ENCODE measurements around the gene ISL2.

Gene ISL2

DNA sequence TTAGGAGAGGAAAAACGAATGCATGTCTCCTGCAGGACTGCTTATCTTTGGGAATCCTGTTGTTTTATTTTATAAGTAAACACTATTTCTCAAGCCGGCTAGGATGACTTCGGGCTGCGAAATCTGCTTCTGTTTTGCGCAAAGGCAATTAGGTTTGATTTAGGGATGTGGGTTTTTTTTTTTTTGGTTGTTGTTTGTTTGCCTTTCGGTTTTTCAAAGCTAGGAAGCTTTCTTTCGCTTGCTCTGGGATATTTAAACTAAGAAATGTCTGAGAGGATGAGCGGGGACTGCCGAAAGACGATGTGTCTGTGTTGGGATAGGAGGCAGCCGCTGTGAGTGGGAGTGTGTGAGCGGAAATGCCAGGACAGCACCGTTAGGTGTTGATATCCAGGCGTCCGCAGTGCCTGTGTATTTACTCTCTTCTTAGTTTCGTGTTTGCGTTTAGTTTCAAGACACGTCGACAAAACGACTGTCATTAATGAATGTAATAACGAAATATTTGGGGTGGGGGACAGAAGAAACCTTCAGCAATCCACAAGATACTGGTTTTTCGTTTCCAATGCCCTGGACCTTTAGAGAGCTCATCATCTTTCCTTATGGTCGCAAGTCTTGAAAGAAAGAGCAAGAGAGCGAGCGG lies 604 bp downstream of the ISL2 start:
- Histone ChIP-seq H3K36me3 (ENCODE audit: control insufficient read depth in 2 of 2, insufficient read depth in 2 of 2, low read length in 2 of 2) (no peaks in the 10 kb centered on the region), H3K4me3 (ENCODE audit: low read length in 2 of 2) (peak overlapping the region; percentile 86 to 93), H3K27me3 (ENCODE audit: control insufficient read depth in 1 of 2, insufficient read depth in 2 of 2, low read length in 2 of 2) (peaks cover 0 to 9% of the 10 kb centered on the region in 2 donors), H3K4me1 (ENCODE audit: control insufficient read depth, insufficient read depth, low read length) (peaks cover 46% of the 10 kb centered on the region), H3K9me3 (ENCODE audit: control insufficient read depth in 2 of 2, low read length in 2 of 2) (no peaks in the 10 kb centered on the region), H3K27ac (ENCODE audit: low read length) (peak overlapping the region; percentile 93), H3K9ac (ENCODE audit: low read length in 2 of 2) (peak overlapping the region; percentile 68 to 78)

DNA sequence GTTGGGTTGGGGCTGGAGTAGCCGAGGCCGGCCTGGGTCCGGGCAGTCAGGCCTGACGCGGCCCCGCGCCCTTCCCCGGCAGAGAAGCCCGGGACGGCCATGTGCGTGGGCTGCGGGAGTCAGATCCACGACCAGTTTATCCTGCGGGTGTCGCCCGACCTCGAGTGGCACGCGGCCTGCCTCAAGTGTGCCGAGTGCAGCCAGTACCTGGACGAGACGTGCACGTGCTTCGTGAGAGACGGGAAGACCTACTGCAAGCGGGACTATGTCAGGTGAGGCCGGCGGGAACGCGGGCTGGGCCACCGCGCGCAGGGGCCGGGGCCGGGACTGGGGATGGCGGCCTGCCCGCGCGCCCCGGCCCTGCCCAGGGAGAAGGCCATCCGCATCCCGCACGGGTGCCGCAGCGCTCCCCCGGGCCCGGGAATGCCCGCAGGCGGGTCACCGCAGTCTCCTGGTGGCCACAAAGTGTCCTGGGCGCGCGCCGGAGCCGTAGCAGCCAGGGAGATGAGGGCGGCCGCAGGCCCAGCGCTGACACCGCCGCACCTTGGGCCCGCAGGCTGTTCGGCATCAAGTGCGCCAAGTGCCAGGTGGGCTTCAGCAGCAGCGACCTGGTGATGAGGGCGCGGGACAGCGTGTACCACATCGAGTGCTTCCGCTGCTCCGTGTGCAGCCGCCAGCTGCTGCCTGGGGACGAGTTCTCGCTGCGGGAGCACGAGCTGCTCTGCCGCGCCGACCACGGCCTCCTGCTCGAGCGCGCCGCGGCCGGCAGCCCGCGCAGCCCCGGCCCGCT lies 1.3 kb downstream of the ISL2 start:
- no peaks in the 10 kb centered on the region for H3K36me3 ChIP-seq (ENCODE audit: control insufficient read depth in 2 of 2, insufficient read depth in 2 of 2, low read length in 2 of 2)
- peak overlapping the region; percentile 68 to 78 for H3K9ac ChIP-seq (ENCODE audit: low read length in 2 of 2)
- peak overlapping the region; percentile 86 to 93 for H3K4me3 ChIP-seq (ENCODE audit: low read length in 2 of 2)
- H3K27ac ChIP-seq (ENCODE audit: low read length), result peak overlapping the region; percentile 93
- peaks cover 52% of the 10 kb centered on the region for H3K4me1 ChIP-seq (ENCODE audit: control insufficient read depth, insufficient read depth, low read length)
- peaks cover 0 to 9% of the 10 kb centered on the region in 2 donors for H3K27me3 ChIP-seq (ENCODE audit: control insufficient read depth in 1 of 2, insufficient read depth in 2 of 2, low read length in 2 of 2)
- H3K9me3 ChIP-seq (ENCODE audit: control insufficient read depth in 2 of 2, low read length in 2 of 2), result no peaks in the 10 kb centered on the region

DNA sequence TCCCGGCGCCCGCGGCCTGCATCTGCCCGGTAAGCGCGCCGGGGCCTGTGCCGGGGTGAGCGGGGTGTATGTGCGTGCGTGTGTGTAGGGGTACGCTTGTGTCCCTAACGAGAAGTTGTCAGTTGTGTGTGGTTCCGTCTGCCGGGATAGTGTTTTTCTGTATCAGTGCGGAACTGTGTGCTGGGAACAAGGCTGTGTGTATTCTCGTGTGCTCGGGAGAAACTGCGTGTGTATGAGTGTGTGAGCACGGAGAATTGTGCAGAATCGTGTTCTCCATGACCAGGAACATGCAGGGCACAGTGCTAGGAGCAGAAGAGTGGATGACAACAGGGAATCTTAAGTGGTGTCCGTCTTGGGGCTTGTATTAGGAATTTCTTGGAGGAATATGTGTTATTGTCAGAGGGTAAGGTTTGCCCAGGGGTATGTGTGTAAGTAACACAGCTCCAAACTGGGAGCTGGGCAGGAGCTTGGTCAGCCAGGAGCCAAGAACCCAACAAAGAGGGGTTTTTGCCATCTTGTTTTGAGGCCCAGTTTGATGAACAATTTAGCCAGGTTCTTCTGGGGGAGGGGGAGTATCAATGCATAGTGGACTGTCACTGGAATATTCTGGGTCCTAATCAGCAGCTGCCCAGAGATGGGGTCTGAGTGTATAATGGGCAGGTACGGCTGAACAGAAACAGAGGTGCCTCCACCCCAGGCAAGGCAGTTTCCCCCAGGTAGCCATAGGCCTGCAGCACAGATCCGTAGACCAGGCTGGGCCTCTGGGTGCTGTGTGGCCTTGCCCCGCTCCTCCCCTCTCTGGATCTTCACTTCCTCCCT lies 2.1 kb downstream of the ISL2 start:
- Histone ChIP-seq H3K27ac (ENCODE audit: low read length) (peak overlapping the region; percentile 93), H3K9me3 (ENCODE audit: control insufficient read depth in 2 of 2, low read length in 2 of 2) (no peaks in the 10 kb centered on the region), H3K36me3 (ENCODE audit: control insufficient read depth in 2 of 2, insufficient read depth in 2 of 2, low read length in 2 of 2) (no peaks in the 10 kb centered on the region), H3K4me3 (ENCODE audit: low read length in 2 of 2) (peak overlapping the region; percentile 86 to 93), H3K27me3 (ENCODE audit: control insufficient read depth in 1 of 2, insufficient read depth in 2 of 2, low read length in 2 of 2) (peaks cover 0 to 9% of the 10 kb centered on the region in 2 donors), H3K9ac (ENCODE audit: low read length in 2 of 2) (peak overlapping the region; percentile 68 to 75), H3K4me1 (ENCODE audit: control insufficient read depth, insufficient read depth, low read length) (peaks cover 57% of the 10 kb centered on the region)

DNA sequence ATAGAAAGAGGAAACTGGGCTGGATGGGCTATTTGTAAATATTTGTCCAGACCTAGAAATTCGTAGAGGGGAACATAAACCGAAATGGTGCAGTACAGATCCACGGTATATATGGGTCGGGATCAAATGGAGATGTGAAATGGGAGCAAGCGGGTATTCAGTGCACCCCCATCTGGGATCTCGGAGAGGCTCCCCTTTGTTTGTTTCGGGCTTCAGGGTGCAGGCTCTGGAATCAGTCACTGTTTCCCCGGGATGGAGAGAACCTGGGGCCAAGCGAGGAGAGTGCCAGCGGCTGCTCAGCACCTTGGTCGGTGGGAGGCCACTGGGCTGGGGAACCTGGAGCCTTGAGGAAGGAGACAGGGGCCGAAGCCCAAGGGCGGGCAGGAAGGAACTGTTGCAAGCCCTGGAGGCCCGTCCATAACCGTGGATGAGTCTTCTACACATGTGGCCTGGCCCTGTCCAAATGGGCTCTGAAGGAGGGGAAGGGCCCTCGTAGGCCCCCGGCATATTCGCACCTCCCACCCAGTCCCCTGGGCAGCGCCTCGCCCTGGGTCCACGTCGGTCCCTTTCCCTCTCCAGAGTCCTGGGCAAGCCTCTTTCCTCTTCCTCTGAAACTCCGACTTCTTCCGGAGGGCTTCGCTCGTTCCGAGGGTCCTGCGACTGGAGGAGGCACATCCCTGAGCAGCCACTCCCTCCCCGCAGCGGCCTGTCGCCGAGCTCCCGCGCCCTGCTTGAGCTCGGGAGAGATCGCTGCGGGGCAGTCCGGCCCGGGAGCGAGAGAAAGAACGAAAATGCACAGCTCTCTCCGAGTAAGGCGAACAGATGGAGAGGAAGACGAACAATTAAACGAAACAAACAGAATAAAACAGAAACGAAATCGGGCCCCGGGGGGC lies 3.0 kb downstream of the ISL2 start:
- Histone ChIP-seq H3K4me3 (ENCODE audit: low read length in 2 of 2) (peak overlapping the region; percentile 86 to 93), H3K27me3 (ENCODE audit: control insufficient read depth in 1 of 2, insufficient read depth in 2 of 2, low read length in 2 of 2) (peaks cover 0 to 7% of the 10 kb centered on the region in 2 donors), H3K36me3 (ENCODE audit: control insufficient read depth in 2 of 2, insufficient read depth in 2 of 2, low read length in 2 of 2) (no peaks in the 10 kb centered on the region), H3K27ac (ENCODE audit: low read length) (peak overlapping the region; percentile 93), H3K9ac (ENCODE audit: low read length in 2 of 2) (peak overlapping the region; percentile 68 to 75), H3K4me1 (ENCODE audit: control insufficient read depth, insufficient read depth, low read length) (peaks cover 60% of the 10 kb centered on the region), H3K9me3 (ENCODE audit: control insufficient read depth in 2 of 2, low read length in 2 of 2) (no peaks in the 10 kb centered on the region)

DNA sequence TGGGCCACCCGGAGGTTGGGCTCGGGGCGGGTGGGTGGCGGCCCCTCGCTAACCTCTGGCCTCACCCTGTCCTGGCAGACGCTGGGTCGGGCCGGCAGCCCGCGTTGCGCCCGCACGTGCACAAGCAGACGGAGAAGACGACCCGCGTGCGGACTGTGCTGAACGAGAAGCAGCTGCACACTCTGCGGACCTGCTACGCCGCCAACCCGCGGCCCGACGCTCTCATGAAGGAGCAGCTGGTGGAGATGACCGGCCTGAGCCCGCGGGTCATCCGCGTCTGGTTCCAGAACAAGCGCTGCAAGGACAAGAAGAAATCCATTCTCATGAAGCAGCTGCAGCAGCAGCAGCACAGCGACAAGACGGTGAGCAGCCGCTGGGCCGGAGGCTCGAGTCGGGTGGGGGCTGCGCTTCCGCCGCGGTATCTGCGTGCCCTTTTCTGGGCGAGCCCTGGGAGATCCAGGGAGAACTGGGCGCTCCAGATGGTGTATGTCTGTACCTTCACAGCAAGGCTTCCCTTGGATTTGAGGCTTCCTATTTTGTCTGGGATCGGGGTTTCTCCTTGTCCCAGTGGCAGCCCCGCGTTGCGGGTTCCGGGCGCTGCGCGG lies 3.7 kb downstream of the ISL2 start:
- peak overlapping the region; percentile 93 for H3K27ac ChIP-seq (ENCODE audit: low read length)
- no peaks in the 10 kb centered on the region for H3K36me3 ChIP-seq (ENCODE audit: control insufficient read depth in 2 of 2, insufficient read depth in 2 of 2, low read length in 2 of 2)
- peak overlapping the region; percentile 86 to 93 for H3K4me3 ChIP-seq (ENCODE audit: low read length in 2 of 2)
- no peaks in the 10 kb centered on the region for H3K9me3 ChIP-seq (ENCODE audit: control insufficient read depth in 2 of 2, low read length in 2 of 2)
- peaks cover 0 to 7% of the 10 kb centered on the region in 2 donors for H3K27me3 ChIP-seq (ENCODE audit: control insufficient read depth in 1 of 2, insufficient read depth in 2 of 2, low read length in 2 of 2)
- H3K9ac ChIP-seq (ENCODE audit: low read length in 2 of 2), result peak overlapping the region; percentile 29 to 68
- H3K4me1 ChIP-seq (ENCODE audit: control insufficient read depth, insufficient read depth, low read length), result peaks cover 61% of the 10 kb centered on the region

DNA sequence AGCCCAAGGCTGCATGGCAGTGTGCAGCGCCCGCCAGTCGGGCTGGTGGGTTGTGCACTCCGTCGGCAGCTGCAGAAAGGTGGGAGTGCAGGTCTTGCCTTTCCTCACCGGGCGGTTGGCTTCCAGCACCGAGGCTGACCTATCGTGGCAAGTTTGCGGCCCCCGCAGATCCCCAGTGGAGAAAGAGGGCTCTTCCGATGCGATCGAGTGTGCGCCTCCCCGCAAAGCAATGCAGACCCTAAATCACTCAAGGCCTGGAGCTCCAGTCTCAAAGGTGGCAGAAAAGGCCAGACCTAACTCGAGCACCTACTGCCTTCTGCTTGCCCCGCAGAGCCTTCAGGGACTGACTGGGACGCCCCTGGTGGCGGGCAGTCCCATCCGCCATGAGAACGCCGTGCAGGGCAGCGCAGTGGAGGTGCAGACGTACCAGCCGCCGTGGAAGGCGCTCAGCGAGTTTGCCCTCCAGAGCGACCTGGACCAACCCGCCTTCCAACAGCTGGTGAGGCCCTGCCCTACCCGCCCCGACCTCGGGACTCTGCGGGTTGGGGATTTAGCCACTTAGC lies 4.3 kb downstream of the ISL2 start:
- Histone ChIP-seq H3K27ac (ENCODE audit: low read length) (peak overlapping the region; percentile 93), H3K36me3 (ENCODE audit: control insufficient read depth in 2 of 2, insufficient read depth in 2 of 2, low read length in 2 of 2) (no peaks in the 10 kb centered on the region), H3K4me3 (ENCODE audit: low read length in 2 of 2) (peak overlapping the region; percentile 86 to 93), H3K27me3 (ENCODE audit: control insufficient read depth in 1 of 2, insufficient read depth in 2 of 2, low read length in 2 of 2) (peaks cover 0 to 6% of the 10 kb centered on the region in 2 donors), H3K9me3 (ENCODE audit: control insufficient read depth in 2 of 2, low read length in 2 of 2) (no peaks in the 10 kb centered on the region), H3K9ac (ENCODE audit: low read length in 2 of 2) (peak overlapping the region; percentile 29 to 68), H3K4me1 (ENCODE audit: control insufficient read depth, insufficient read depth, low read length) (peaks cover 63% of the 10 kb centered on the region)

DNA sequence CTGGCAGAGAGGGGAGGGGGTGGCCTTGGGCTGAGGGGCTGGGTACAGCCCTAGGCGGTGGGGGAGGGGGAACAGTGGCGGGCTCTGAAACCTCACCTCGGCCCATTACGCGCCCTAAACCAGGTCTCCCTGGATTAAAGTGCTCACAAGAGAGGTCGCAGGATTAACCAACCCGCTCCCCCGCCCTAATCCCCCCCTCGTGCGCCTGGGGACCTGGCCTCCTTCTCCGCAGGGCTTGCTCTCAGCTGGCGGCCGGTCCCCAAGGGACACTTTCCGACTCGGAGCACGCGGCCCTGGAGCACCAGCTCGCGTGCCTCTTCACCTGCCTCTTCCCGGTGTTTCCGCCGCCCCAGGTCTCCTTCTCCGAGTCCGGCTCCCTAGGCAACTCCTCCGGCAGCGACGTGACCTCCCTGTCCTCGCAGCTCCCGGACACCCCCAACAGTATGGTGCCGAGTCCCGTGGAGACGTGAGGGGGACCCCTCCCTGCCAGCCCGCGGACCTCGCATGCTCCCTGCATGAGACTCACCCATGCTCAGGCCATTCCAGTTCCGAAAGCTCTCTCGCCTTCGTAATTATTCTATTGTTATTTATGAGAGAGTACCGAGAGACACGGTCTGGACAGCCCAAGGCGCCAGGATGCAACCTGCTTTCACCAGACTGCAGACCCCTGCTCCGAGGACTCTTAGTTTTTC lies 4.9 kb downstream of the ISL2 start:
- Histone ChIP-seq H3K9me3 (ENCODE audit: control insufficient read depth in 2 of 2, low read length in 2 of 2) (no peaks in the 10 kb centered on the region), H3K36me3 (ENCODE audit: control insufficient read depth in 2 of 2, insufficient read depth in 2 of 2, low read length in 2 of 2) (no peaks in the 10 kb centered on the region), H3K27ac (ENCODE audit: low read length) (peak overlapping the region; percentile 93), H3K4me3 (ENCODE audit: low read length in 2 of 2) (peak overlapping the region; percentile 86 to 93), H3K27me3 (ENCODE audit: control insufficient read depth in 1 of 2, insufficient read depth in 2 of 2, low read length in 2 of 2) (peaks cover 0 to 5% of the 10 kb centered on the region in 2 donors), H3K9ac (ENCODE audit: low read length in 2 of 2) (peak overlapping the region; percentile 62 to 68), H3K4me1 (ENCODE audit: control insufficient read depth, insufficient read depth, low read length) (peaks cover 63% of the 10 kb centered on the region)

DNA sequence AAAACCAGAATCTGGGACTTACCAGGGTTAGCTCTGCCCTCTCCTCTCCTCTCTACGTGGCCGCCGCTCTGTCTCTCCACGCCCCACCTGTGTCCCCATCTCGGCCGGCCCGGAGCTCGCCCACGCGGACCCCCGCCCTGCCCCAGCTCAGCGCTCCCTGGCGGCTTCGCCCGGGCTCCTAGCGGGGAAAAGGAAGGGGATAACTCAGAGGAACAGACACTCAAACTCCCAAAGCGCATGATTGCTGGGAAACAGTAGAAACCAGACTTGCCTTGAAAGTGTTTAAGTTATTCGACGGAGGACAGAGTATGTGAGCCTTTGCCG lies 5.4 kb downstream of the ISL2 start:
- H3K4me1 ChIP-seq (ENCODE audit: control insufficient read depth, insufficient read depth, low read length), result peaks cover 63% of the 10 kb centered on the region

More for the DNA sequence above, 5.4 kb downstream of the ISL2 start:
- H3K9ac ChIP-seq (ENCODE audit: low read length in 2 of 2), result peak overlapping the region; percentile 62 to 68
- H3K27me3 ChIP-seq (ENCODE audit: control insufficient read depth in 1 of 2, insufficient read depth in 2 of 2, low read length in 2 of 2), result peaks cover 0 to 3% of the 10 kb centered on the region in 2 donors
- no peaks in the 10 kb centered on the region for H3K36me3 ChIP-seq (ENCODE audit: control insufficient read depth in 2 of 2, insufficient read depth in 2 of 2, low read length in 2 of 2)
- H3K4me3 ChIP-seq (ENCODE audit: low read length in 2 of 2), result peak overlapping the region; percentile 86 to 93
- no peaks in the 10 kb centered on the region for H3K9me3 ChIP-seq (ENCODE audit: control insufficient read depth in 2 of 2, low read length in 2 of 2)
- H3K27ac ChIP-seq (ENCODE audit: low read length), result peak overlapping the region; percentile 93
